HFF-Myc (cell line): Measurements from ENCODE around the gene TK2.

Source experiments
- DNase-seq: peaks from one replicate; pipeline ENCODE4 v3.0.0-alpha.2; 2011; ENCODE audit warnings: low read depth; ENCODE audit errors: extremely low read depth
- H3K4me3 ChIP-seq: replicated peaks from 2 replicates; pipeline ENCODE4 v1.5.1; 2011; ENCODE audit warnings: low read depth, mild to moderate bottlenecking, control low read depth, low read length
- TF ChIP-seq, protein P1 (sequence below): IDR thresholded peaks from 2 replicates; pipeline ENCODE4 v1.5.1; 2012; ENCODE audit warnings: mild to moderate bottlenecking, low read depth, low read length, control low read depth; ENCODE audit errors: missing control alignments

The TK2 gene

DNA sequence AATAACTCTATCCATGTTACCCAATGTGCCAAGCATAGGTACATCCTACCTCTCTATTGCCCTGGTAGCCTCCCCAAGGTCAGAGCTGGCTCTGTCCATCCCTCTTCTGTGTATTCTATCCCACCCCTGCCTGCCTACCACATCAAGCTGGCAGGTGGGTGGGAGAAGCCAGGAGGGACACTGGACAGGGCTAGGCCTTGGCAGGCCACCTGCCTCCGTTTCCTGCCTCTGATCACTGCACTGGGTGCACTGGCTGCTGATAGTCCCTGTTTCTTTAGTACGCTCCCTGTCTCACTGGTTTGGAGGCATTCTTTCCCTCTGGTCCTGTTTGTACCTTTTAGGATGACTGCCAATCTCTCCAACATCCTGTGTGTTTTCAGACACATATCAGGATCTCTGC lies 12.7 kb downstream of the TK2 start:
- H3K4me3 ChIP-seq, result no peak overlapping the region
- TF ChIP-seq, protein P1, sequence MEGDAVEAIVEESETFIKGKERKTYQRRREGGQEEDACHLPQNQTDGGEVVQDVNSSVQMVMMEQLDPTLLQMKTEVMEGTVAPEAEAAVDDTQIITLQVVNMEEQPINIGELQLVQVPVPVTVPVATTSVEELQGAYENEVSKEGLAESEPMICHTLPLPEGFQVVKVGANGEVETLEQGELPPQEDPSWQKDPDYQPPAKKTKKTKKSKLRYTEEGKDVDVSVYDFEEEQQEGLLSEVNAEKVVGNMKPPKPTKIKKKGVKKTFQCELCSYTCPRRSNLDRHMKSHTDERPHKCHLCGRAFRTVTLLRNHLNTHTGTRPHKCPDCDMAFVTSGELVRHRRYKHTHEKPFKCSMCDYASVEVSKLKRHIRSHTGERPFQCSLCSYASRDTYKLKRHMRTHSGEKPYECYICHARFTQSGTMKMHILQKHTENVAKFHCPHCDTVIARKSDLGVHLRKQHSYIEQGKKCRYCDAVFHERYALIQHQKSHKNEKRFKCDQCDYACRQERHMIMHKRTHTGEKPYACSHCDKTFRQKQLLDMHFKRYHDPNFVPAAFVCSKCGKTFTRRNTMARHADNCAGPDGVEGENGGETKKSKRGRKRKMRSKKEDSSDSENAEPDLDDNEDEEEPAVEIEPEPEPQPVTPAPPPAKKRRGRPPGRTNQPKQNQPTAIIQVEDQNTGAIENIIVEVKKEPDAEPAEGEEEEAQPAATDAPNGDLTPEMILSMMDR, result no peak
- DNase-seq, result no peak

DNA sequence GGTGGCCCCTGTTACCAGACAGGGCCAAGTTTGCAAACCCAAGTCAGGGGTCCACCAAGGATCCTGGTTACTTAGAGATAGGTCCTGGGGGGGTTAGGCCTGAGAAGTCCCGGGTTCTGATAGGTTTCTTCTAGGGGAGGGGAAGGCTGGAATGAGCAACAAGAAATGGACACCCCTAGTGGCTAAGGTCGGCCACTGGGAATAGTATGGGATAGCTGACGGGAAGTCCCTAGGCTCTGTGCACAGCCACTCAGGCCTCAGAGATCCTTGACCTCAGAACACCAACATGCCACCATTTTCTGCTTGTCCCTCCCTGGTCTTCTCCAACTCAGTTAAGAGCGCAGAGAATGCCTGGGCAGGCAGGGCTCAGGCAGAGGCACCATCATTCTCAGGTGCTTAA lies 13.4 kb downstream of the TK2 start:
- TF ChIP-seq, protein P1, result no peak

DNA sequence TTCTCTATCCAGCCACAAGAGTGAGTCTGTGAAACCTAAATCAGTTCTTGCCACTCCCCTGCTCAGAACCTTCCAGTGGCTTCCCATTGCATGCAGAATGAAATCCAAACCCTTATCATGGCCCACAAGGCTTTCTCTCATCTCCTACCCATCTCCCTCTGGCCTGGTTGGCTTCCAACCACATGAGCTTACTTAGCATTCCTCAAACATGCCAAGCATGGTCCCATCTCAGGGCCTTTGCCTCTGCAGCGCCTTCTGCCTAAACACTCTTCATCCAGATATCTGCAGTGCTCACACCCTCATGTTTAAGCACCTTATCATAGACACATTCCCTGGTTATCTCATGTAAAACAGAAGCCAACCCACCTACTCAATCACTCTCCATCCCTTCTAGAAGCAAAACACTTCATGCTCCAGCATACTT lies 15.5 kb downstream of the TK2 start:
- no peak overlapping the region for H3K4me3 ChIP-seq
- no peak for DNase-seq
- TF ChIP-seq, protein P1, result no peak

More for the DNA sequence above, 13.4 kb downstream of the TK2 start:
- no peak for DNase-seq
- no peak overlapping the region for H3K4me3 ChIP-seq

DNA sequence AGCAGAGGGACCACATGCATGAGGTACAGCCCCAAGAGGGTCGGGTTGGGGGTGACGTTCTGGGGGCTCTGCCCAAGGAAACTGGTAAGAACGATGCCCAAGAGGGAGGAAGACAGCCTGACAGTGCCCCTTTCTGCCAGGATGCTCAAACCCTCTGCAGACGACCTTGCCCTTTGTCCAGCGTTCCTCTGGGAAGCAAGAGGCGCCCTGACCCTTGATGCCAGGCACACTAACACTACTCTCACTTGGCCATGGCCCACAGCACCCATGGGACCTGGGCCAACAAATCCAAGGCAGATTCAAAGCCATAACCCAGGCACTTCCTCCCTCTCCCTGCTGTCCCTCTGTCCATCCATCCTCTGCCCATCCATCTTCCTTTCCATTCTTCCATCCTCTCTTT lies 20.4 kb downstream of the TK2 start:
- TF ChIP-seq, protein P1, result no peak
- H3K4me3 ChIP-seq, result no peak overlapping the region

DNA sequence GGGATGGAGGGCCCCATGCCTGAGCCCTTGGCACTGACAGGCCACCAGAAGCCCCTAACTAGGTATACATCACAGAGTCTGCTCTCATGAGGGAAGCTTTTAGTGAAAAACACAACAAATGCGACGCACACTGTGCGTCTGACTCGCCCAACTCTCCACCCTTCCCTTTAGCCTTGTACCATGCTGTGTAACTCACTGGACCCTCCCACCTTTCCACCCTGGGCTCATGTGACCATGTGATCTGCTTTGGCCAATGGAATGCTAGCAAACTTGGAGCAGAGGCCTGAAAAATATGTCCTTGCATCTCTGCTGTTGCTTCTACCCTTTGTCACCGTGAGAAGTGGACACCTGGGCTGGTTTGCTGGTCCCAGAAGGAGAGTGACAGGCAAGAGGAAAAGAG lies 21.6 kb downstream of the TK2 start:
- TF ChIP-seq, protein P1, result no peak
- no peak for DNase-seq
- H3K4me3 ChIP-seq, result no peak overlapping the region

More for the DNA sequence above, 20.4 kb downstream of the TK2 start:
- no peak for DNase-seq

DNA sequence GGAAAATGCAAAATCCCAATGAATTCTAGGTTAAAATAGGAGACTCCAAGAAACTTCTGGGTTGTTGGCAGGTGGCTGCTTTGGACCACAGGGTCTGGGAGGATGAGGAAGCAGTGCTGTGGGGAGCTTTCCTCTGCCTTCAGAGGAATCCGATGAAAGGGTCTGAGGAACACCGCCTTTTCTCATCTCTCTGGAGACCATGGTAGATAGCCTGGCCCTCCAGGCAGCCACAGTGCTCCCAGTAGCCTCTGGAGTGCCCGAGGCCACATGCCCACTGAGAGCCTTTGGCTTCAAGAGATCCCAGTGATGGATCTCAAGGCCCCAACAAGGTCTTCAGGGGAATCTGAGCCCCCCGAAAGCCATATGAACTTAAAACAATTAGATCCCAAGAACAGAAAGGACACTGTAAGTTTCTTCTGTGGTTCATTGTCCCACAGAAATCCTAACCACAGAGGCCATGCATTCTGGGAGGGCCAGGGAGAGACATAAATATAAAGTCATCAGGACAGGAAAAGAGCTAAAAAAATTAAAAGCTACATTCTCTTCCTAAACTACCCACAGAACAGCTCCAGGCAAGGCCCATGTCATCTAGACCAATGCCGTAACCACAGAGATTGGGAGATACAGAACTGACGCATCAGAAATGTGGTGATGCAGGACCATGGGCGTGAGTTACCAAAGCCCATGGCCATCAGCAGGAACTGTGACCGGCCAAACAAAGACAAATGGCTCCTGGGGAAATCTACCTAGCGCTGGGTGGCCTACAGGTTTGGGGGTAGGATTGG lies 24.3 kb downstream of the TK2 start:
- TF ChIP-seq, protein P1, result no peak
- DNase-seq, result no peak
- H3K4me3 ChIP-seq, result no peak overlapping the region
